Measurements from ENCODE around the gene ADGRD1.

Gene ADGRD1

DNA sequence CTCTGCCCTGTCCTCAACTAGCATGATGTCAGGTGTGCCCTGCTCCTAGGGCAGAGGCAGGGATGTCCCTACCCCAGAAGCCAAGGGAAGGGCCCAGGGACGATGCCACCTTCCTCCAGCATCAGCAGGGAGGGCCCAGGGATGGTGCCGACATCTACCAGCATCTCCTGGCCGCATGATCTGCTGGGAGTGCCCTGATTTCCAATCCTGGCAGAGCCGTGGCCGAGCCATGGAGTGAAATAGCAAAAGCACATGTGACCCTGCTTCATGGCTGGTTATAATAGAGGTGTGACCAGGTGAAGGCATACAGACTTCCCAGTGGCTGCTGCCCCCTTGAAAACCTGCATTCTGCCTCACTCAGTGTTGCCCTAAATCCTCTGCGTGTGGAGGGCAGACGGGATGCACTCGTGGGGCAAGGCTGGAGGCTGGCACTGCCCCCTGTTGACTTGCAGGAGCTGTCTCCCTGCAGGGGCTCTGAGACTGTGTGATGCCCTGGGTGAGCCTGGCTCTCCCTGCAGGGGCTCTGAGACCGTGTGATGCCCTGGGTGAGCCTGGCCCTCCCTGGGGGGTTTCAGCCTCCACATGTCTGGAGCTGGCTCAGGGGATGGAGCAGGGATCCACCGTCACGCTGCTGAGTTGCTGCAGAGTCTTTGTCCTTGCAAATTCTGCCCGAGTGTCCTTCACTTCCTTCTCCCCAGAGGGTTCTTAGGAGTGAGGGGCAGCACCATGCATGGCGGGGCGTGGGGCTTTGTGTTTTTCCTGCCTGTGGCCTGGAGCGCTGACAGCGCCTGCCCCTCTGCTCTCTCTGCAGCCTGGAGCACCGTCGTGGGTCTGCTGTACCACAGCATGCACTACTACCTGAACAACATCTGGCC is 51.7 kb downstream of the ADGRD1 start:
- DNase-seq (ENCODE audit: low read depth in 4 of 4, low spot score in 1 of 4), result no peak

DNA sequence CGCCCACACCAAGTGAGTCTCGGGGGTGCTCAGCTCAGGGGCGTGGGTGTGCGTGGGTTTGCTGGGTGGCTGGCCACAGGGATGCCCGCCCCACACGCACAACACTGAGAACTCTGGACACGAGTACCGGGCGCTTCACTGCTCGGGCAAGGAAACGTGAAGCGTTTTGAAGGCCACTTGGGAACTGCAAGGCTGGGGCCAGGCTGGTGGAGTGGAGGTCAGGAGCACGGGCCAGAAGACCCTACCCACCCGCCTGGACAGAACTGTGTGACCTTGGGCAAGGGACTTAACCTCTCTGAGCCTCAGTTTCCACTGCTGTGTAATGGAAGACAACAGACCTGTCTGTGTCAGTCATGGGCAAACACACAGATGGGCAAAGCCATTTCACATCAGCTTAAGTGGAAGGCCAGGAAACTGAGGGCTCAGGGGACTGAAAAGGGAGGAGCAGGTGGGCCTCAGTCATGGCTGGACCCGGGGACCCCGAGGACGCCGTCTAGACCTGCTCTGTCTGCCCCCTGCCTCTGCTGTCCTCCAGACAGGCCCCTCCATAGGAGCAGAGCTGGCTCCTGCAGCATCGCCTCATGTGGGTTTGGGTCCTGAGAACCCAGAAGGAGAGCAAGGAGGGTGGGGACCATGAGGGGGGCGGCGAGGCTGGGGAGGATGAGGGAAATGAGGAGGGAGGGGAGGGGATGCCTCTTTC is 52.5 kb downstream of the ADGRD1 start:
- DNase-seq (ENCODE audit: low read depth in 4 of 4, low spot score in 1 of 4), result no peak

DNA sequence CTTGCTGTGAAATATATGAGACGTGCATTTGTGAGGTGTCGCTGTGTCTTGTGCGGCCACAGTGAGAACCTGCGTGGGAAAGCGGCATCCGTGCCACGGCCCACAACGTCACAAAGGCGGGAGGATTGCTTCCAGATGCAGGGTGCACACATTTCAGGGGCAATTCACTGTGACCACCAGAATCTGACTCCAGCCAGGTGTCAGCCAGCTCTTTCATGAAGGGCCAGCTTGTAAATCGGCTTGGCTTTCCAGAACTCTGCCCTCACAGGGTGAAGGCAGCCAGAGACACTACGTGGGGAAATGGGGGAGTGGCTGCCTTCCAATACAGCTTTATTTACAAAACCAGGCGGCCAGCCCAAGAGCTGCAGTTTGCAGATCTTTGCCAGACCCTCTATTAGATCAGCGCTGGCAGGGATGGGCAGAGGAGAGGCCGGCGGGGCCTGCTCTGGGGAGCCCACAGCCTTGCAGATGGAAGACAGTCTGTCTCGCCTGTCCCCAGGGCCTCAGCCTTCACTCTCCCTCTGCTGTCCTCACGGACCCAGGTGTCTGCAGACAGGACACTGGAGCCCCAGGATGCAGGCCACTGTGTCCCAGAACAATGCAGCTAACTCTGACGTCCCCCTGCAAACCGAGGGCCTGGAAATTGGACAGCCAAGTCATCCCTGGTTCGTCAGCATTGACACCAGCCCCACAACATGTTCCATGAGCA is 53.5 kb downstream of the ADGRD1 start:
- no peak for DNase-seq (ENCODE audit: low read depth in 4 of 4, low spot score in 1 of 4)

DNA sequence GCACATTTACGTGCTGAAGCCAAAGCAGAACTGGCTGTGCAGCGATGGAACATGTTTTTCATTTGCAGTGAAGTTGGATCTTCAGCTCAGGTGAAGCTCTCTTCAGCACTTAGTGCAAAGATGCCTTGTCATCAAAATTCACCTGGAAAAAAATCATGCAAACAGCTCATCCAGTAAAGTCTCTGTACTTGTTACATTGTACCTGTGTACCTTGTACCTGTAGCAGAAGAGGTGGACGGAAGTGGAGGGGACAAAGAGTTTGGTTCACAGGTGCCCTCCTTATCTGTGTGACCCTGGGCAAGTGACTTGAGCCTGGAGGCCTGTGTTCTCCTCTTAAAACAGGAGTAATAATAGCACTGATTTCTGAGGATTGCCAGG is 54.0 kb downstream of the ADGRD1 start:
- DNase-seq (ENCODE audit: low read depth in 4 of 4, low spot score in 1 of 4), result no peak

DNA sequence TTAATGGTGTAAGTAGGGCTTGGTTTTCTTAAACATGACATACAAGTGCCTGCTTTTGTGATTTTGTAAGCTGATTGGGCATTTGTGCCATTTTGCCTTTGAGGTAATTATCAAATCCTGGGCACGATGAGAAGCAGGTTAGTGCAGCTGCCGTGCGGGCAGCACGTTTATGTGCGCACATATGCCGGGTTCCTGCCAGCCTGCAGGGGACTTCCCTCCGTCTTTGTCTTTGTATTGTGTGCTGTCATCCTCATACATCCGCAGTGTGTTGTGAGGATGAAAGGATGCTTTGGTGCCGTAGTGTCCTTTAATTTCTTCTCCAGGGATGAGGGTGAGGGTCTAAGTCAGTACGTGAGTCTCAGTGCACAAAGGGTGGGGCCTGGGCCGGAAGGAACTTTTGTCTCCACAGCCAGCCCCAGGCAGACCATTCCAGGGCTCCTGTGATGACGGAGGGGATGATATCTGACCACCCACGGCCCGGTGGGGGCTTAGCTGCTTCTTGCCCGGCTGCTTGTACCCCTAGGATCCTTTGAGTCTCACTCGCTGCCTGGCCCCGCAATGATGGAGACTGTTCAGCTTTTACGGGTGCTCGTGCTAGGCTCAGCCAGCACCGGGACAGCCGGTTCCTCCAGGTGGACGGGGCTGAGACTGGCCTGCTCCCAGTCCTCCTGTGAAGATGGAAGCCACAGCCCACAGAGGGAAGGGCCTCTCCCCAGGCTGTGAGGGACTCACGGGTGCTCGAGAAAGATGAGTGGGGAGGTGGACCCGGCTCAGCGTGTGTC is 54.6 kb downstream of the ADGRD1 start:
- DNase-seq (ENCODE audit: low read depth in 4 of 4, low spot score in 1 of 4), result no peak

DNA sequence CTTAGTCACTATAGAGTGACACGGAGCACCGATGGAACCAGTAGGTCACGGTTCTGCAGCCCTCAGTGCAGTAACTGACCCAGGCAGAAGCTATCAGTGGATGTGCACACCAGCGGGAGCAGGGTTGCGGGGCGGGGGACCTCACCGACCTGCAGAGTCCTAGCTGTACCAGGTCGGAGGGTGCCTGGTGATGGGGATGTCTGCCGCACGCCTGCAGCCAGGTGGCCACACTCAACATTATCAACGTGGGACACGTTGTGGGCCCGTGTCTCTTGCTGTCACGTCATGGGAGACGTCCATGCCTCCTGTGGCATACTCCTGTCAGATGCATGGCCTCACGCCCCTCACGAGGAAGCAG is 55.2 kb downstream of the ADGRD1 start:
- DNase-seq (ENCODE audit: low read depth in 4 of 4, low spot score in 1 of 4), result no peak

DNA sequence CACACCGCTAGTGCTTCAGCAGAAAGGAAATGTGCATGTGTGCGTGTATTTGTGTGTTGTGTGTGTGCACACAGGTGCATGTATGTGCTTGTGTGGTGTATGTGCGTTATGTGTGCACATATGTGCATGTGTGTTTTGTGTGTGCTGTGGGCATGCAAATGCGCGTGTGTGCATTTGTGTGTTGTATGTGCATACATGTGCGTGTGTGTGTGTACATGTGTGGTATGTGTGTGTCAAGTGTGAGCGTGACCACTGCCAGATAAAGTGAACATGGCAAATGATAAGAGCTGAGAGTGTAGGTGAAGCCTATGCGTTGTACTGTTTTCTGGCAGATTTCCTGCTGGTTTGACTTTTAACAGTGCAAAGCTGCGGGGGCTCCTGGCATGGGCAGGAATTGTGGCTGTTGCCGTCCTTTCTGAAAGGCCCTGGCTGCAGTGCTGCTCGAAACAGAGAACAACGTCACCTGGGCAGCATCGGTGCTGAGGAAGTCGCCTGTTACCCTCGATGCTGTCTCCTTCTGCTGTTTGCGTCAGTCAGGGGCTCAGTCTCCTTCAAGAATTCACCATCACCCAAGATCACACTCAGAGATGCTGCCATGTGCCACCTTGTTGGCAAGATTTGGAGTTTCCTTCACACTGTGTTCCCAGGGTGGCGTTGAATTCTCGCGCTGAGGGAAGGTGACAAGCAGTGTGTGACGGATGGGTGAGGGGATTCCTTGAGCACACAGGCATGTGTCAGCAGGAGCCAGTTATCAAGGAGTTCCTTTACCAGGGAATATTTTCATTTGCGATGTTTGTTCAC is 56.1 kb downstream of the ADGRD1 start:
- DNase-seq (ENCODE audit: low read depth in 4 of 4, low spot score in 1 of 4), result no peak

DNA sequence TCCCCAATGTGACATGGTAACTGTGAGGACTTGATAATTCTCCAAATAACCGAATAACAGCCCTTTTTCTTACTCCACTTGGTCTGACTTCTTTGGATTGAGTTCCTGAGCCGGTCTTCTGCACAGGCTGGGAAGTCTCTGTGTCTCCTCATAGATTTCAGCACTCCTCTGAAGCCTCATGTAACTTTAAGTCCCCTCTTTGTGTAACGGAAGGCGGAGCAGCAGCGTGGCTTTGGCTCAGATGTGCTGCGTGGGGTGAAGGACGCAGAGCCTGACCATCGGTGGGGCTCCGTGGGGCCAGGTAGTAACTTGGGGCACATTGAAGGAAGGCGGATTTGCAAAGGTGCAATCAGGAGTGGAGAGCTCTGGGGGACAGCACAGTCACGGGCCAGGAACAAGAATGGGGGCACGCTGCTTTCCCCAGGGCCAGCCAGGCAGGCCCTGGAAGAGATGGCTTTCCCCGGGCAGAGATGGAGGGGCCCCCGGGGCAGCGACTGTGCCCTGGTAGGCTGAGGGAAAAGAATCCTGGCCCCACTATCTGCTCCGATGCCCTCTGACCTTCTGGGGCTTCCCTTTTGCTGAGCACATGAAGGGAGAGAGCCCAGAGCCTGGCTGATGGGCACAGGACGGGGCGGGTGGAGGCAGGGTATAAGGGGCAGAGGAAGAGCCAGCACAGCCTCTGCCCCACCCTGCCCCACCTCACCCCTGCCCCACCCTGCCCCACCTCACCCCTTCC is 56.9 kb downstream of the ADGRD1 start:
- no peak for DNase-seq (ENCODE audit: low read depth in 4 of 4, low spot score in 1 of 4)

DNA sequence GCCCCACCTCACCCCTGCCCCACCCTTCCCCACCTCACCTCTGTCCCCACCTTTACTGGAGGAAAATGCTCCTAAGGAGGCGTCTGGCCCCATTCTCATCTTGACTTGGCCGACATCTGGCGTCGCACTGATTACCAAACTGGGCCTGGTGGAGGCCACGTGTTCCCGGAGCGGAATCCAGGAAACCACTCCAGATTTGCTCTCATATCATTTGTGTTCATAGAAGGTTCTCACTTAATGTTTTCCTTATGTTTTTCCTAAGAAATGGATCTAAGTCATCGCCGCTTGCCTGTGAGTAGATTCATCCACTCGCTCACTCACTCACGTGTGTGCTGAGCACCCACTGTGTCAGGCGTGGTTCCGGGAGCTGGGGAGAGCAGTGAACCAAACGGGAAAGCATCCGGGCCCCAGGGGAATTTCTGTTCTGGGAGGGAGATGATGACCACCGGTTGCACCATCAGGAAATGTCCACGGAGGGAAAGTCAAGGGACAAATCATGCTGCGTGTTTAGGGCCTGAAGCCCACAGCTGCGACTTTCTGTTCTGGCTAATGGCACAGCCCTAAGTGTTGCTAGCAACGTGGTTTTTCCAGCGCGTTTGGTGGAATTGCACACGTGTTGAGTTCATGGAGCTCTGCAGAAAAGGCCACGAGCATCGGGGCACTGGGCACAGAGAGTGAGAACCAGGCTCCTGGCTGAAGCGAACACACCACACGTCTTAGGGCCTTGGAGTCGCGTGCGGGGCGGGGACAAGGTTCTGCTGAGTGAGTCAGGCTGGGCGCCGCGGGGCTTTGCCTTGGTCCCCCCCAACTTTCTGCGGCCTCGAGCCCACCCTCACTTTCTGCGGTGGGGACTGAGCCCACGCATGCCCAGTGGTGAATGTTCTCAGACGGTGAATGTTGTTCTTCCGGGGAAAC is 57.7 kb downstream of the ADGRD1 start:
- no peak for DNase-seq (ENCODE audit: low read depth in 4 of 4, low spot score in 1 of 4)

DNA sequence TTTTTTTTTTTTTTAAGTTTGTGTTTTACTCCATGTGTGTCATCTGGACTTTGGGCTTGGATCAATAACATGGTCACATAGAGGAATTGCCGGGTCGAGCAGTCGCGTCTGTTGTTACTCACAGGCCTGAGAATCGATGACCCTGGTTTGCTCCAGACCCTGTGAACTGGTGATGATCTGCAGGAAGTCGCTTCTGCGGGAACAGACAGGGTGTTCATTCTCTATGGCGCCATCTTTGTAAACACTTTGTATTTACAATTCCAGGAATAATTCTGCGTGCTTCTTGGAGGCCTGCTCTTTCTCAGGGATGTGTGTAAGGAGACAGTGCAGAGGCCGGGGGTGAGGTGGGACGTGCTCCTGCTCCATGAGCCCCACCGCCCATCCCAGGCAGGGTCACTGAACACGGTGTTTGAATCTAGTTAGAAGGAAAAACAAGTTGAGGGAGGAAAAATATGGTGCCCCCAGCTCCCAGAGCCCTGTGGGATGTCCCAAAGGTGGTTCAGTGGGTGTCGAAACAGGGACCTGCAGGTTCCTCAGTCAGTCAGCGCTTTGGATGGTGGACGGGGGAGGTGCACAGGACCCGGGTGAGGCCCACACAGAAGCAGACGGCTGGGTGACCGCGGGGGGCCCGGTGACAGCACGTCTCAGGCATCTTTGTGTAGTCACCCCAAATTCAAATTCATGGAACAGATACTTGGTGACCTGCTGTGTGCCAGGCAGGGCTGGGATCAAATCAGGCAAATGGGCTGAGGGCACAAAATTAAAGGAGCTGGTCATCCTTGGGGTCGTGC is 58.8 kb downstream of the ADGRD1 start:
- no peak for DNase-seq (ENCODE audit: low read depth in 4 of 4, low spot score in 1 of 4)

DNA sequence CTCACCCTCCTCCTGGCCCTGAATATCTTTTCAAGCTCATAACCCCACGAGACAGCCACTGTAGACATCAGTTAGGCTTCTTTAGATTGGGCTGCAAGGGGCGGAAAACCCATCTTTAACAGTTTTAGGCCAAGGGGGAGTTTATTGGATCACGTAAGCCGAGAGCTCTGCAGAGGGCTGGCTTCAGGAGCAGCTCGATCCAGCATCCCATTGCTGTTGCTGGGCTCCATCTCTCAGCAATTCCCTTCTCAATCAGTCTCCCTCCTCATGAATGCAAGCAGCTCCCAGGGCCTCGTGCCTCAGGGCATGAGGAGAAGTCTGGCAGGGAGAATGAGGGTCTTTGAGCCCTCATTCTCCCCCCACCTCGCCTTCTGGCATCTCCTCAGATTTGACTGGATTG is 59.4 kb downstream of the ADGRD1 start:
- DNase-seq (ENCODE audit: low read depth in 4 of 4, low spot score in 1 of 4), result no peak

DNA sequence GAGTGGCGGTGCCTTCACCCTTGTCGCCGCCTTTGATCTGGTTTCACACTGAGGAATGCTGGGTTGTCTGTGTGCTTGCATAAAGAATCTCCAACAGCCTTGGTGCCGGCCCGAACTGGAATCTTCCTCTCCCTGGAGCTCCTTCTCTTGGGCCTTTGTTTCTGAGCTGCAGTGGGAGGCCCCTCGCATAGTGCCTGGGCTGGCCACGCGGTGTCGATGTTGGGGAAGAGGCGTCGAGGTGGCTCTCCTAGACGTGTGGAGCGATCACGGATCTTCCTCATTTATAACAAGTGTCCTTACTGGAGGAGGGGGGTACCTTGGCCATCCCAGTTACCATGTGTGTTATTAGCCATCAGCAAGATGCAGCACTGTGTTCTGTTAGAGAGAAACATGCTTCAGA is 60.6 kb downstream of the ADGRD1 start:
- DNase-seq (ENCODE audit: low read depth in 4 of 4, low spot score in 1 of 4), result no peak

DNA sequence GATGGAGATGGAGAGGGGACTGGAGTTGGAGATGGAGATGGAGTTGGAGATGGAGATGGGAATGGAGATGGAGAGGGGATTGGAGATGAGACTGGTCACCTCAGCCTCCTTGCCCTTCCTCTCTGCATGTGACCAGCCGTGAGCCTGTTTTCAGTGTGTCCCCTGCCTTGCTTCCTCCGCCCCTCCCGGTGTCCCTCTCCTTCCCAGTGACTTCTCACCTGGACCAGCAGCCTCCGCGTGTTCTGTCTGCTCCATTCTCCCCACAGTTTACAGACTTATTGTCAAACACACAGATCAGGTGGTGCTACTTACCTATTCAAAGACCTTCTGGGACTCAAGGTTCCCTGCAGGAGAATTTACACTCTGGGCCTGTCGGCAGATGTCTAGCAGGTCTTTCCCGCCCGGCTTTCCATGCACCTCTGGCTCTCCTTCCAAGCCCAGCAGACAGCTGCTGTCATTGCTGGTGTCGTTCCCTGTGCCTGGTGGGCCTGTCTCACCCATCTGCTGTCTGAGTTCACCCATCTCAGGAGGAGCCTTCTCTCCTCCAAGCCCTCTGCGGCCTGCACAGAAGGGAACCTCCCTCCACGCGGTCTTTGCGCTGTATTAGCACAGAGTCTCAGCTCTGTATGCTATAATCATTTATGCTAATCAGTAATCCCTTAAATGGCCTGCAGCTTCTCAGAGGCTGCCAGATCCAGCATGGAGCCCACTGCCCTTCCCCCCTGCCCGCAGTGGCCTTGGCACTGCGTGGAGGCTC is 62.1 kb downstream of the ADGRD1 start:
- DNase-seq (ENCODE audit: low read depth in 4 of 4, low spot score in 1 of 4), result no peak

DNA sequence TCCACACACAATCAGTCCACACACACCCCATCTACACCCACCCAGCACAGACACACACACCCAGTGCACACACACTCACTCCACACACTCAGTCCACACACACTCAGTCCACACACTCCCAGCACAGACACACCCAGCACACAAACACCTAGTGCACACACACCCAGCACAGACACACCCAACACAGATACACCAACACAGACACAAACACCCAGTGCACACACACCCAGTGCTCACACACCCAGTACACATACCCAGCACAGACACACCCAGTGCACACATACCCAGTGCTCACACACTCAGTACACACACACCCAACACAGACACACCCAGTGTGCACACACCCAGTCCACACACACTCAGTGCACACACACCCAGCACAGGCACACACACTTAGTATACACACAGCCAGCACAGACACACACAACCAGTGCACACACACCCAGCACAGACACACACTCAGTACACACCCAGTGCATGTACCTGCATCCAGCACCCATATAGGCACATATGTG is 63.8 kb downstream of the ADGRD1 start:
- DNase-seq (ENCODE audit: low read depth in 4 of 4, low spot score in 1 of 4), result no peak

DNA sequence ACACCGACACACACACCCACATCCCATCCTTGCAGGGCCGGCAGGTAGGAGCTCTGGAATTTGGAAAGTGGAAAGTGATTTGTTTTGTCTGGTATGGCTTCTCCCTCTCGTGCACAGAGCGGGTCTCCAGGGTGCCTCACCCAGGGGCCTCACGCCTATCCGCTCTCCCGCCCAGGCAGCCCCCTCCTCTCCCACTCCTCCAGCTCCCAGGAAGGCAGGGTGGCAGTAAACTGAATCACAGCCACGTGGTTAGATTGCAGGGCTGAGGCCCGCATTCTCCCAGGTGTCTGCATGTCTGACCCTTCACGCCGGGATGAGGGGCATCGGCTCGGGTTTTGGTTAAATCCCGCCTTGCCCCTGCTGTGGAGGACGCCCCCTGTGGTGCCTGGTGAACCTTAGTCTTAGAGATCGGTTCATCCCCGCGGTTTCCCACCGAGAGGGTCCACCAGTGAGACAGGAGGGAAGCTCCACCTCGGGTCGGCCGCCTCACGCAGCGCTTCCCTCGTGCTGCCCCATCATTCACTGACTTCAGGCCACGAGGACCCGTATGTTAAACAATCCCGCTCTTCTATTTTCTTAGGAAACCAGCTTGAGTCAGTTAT is 64.4 kb downstream of the ADGRD1 start:
- no peak for DNase-seq (ENCODE audit: low read depth in 4 of 4, low spot score in 1 of 4)

DNA sequence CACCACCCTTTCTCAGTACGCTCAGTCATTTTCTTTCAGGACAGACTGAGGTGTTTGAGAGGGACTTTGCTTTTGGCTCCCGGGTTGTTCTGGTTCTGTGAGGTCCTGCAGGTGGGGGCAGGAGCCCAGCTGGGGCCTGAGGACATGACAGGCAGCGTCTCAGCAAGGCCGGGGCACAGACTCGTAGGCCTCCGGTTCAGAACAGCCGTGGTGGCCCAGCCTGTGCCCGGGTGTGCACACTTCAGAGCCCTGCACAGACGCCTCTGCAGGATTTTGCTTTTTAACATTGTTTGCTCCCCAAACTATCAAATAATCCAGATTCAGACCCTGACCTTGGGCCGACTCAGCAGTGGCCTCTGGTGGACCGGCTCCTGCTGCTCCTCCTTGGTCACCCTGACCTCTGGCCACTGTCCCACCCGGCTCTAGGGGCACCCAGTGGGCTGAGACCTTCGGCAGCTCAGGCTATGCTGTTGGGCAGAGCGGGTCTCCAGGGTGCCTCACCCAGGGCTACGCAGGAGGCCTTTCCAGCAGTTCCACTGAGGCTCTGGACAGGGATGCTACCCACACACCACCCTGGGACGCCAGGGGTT is 65.2 kb downstream of the ADGRD1 start:
- no peak for DNase-seq (ENCODE audit: low read depth in 4 of 4, low spot score in 1 of 4)
